GM21381 (cell line): ENCODE measurements around the gene MAST2.

Experiments used
- ATAC-seq: cut with Tn5 transposase; IDR thresholded peaks from one replicate; pipeline ENCODE4 v1.9.1; 2021; ENCODE audit warnings: mild to moderate bottlenecking, moderate library complexity; ENCODE audit not compliant: unreplicated experiment

The MAST2 gene

GRCh38 chr1:45974541-45975269 lies 171.3 kb downstream of the MAST2 start:
- ATAC-seq = no peak

- no peak for ATAC-seq
Observed at GRCh38 chr1:45976623-45977022, 173.2 kb downstream of the MAST2 start.

- no peak for ATAC-seq
Observed at GRCh38 chr1:45979074-45979777, 175.8 kb downstream of the MAST2 start.

- no peak for ATAC-seq
Observed at GRCh38 chr1:45979778-45980176, 176.4 kb downstream of the MAST2 start.

GRCh38 chr1:45982359-45982758 lies 178.9 kb downstream of the MAST2 start:
- no peak for ATAC-seq

GRCh38 chr1:45983967-45984366 lies 180.6 kb downstream of the MAST2 start:
- ATAC-seq = no peak

- no peak for ATAC-seq
Observed at GRCh38 chr1:45987204-45987603, 183.8 kb downstream of the MAST2 start.

- ATAC-seq = no peak
Observed at GRCh38 chr1:45989249-45989648, 185.8 kb downstream of the MAST2 start.

GRCh38 chr1:45994423-45994822 lies 191.0 kb downstream of the MAST2 start:
- no peak for ATAC-seq

GRCh38 chr1:45995298-45995697 lies 191.9 kb downstream of the MAST2 start:
- ATAC-seq = no peak

GRCh38 chr1:45998020-45998617 lies 194.7 kb downstream of the MAST2 start:
- ATAC-seq = no peak

- no peak for ATAC-seq
Observed at GRCh38 chr1:45999507-45999906, 196.1 kb downstream of the MAST2 start.

GRCh38 chr1:46001081-46001785 lies 197.8 kb downstream of the MAST2 start:
- ATAC-seq = no peak

- no peak for ATAC-seq
Observed at GRCh38 chr1:46002551-46003150, 199.2 kb downstream of the MAST2 start.

- ATAC-seq = no peak
Observed at GRCh38 chr1:46003315-46003714, 199.9 kb downstream of the MAST2 start.

GRCh38 chr1:46004492-46004891 lies 201.1 kb downstream of the MAST2 start:
- ATAC-seq = no peak

- no peak for ATAC-seq
Observed at GRCh38 chr1:46005594-46005993, 202.2 kb downstream of the MAST2 start.

- ATAC-seq = no peak
Observed at GRCh38 chr1:46008585-46008984, 205.2 kb downstream of the MAST2 start.

GRCh38 chr1:46010611-46011010 lies 207.2 kb downstream of the MAST2 start:
- ATAC-seq = no peak

GRCh38 chr1:46011121-46011695 lies 207.8 kb downstream of the MAST2 start:
- no peak for ATAC-seq

- no peak for ATAC-seq
Observed at GRCh38 chr1:46012236-46012635, 208.8 kb downstream of the MAST2 start.
